Neural cell (in vitro differentiated cells): ENCODE data around the gene AGRN. TPM values are rescaled to one million over a fixed set of nuclear protein-coding genes. Genes with fewer than 3 reads are reported as not detected.
"Not testable (repeated sequence)": the region's sequence is repeated elsewhere in the genome, so short reads cannot be mapped to it uniquely, and the experiment has no call there.

Source experiments
- H2AFZ ChIP-seq: fragments of 200-600, 300-800 bp; sonication (generic), shearing (Covaris generic); 2 replicates; pipeline ENCODE4 v1.6.0; 2014; ENCODE audit warnings: low read depth, mild to moderate bottlenecking, antibody characterized with exemption, low read length, moderate library complexity
- H3F3A ChIP-seq: fragments of 200-600 bp; shearing (Covaris generic); 2 replicates; pipeline ENCODE4 v1.6.1; 2016; ENCODE audit warnings: mild to moderate bottlenecking, moderate library complexity, mixed read lengths, antibody characterized with exemption, low read length; ENCODE audit not compliant: insufficient read depth, poor library complexity, severe bottlenecking
- H3K27ac ChIP-seq: fragments of 200-600, 300-800 bp; sonication (generic), shearing (Covaris generic); 2 replicates; pipeline ENCODE4 v1.5.1; 2014; ENCODE audit warnings: mild to moderate bottlenecking, low read length, moderate library complexity
- H3K27me3 ChIP-seq: fragments of 300-800, 200-600 bp; sonication (generic), shearing (Covaris generic); 2 replicates; pipeline ENCODE4 v1.6.0; 2014; ENCODE audit warnings: mild to moderate bottlenecking, low read depth, low read length, moderate library complexity; ENCODE audit not compliant: insufficient read depth
- H3K36me3 ChIP-seq: fragments of 300-800, 200-600 bp; sonication (generic), shearing (Covaris generic); 2 replicates; pipeline ENCODE4 v1.5.1; 2014; ENCODE audit warnings: mild to moderate bottlenecking, antibody characterized with exemption, low read length, moderate library complexity; ENCODE audit not compliant: insufficient read depth
- H3K4me2 ChIP-seq: fragments of 300-800, 200-600 bp; sonication (generic), shearing (Covaris generic); 2 replicates; pipeline ENCODE4 v1.6.0; 2014; ENCODE audit warnings: mild to moderate bottlenecking, low read length
- H3K4me3 ChIP-seq: fragments of 300-800, 200-600 bp; sonication (generic), shearing (Covaris generic); 2 replicates; pipeline ENCODE4 v1.5.1; 2014; ENCODE audit warnings: mild to moderate bottlenecking, low read length, moderate library complexity
- H3K79me2 ChIP-seq: fragments of 200-600 bp; shearing (Covaris generic); replicated peaks from 2 replicates; pipeline ENCODE4 v1.6.0; 2014; ENCODE audit warnings: mild to moderate bottlenecking, low read length, moderate library complexity; ENCODE audit not compliant: insufficient read depth
- H3K9ac ChIP-seq: fragments of 300-800, 200-600 bp; sonication (generic), shearing (Covaris generic); 2 replicates; pipeline ENCODE4 v1.6.1; 2016; ENCODE audit warnings: mild to moderate bottlenecking, low read length, mixed read lengths
- H3K9me2 ChIP-seq: fragments of 200-600 bp; shearing (Covaris generic); 2 replicates; pipeline ENCODE4 v1.6.1; 2016; ENCODE audit warnings: mild to moderate bottlenecking, low read length, mixed read lengths; ENCODE audit not compliant: insufficient read depth
- H3K9me3 ChIP-seq: fragments of 200-600, 300-800 bp; sonication (generic), shearing (Covaris generic); 2 replicates; pipeline ENCODE4 v1.6.1; 2016; ENCODE audit warnings: mild to moderate bottlenecking, mixed run types, low read length, moderate library complexity, mixed read lengths
- H4K20me1 ChIP-seq: fragments of 200-600 bp; shearing (Covaris generic); 2 replicates; pipeline ENCODE4 v1.6.1; 2016; ENCODE audit warnings: mild to moderate bottlenecking, mixed run types; ENCODE audit not compliant: insufficient read depth
- EP300 ChIP-seq: fragments of 450-650 bp; conservative IDR thresholded peaks from 2 replicates; pipeline ENCODE4 v1.6.1; 2014; ENCODE audit warnings: antibody characterized with exemption, mild to moderate bottlenecking, moderate library complexity; ENCODE audit not compliant: poor library complexity, severe bottlenecking
- EZH2 ChIP-seq: fragments of 200-600, 300-800 bp; shearing (Covaris generic), sonication (generic); IDR thresholded peaks from 2 replicates; pipeline ENCODE4 v1.6.1; 2014; ENCODE audit warnings: antibody characterized with exemption, low read length, borderline replicate concordance, mild to moderate bottlenecking; ENCODE audit not compliant: insufficient read depth, poor library complexity, severe bottlenecking
- MXI1 ChIP-seq: fragments of 450-650 bp; conservative IDR thresholded peaks from 2 replicates; pipeline ENCODE4 v1.6.1; 2014; ENCODE audit warnings: antibody characterized with exemption, mild to moderate bottlenecking; ENCODE audit not compliant: poor library complexity, severe bottlenecking
- POLR2AphosphoS5 ChIP-seq: IDR thresholded peaks from 2 replicates; pipeline ENCODE4 v1.6.1; 2012
- RAD21 ChIP-seq: fragments of 450-650 bp; conservative IDR thresholded peaks from 2 replicates; pipeline ENCODE4 v1.6.1; 2014; ENCODE audit warnings: antibody characterized with exemption, mild to moderate bottlenecking, moderate library complexity
- REST ChIP-seq: IDR thresholded peaks from 2 replicates; pipeline ENCODE4 v1.6.1; 2012; ENCODE audit warnings: borderline replicate concordance
- SMC3 ChIP-seq: fragments of 450-650 bp; conservative IDR thresholded peaks from 2 replicates; pipeline ENCODE4 v1.6.1; 2014; ENCODE audit warnings: antibody characterized with exemption, mild to moderate bottlenecking, moderate library complexity; ENCODE audit not compliant: poor library complexity
- TAF1 ChIP-seq: IDR thresholded peaks from 2 replicates; pipeline ENCODE4 v1.6.1; 2012; ENCODE audit warnings: low read depth
- polyA plus RNA-seq: library from polyadenylated mRNA; depleted of rRNA; stranded (reverse); fragments of >200 nt; gene quantifications from 2 replicates; pipeline ENCODE4 v1.2.3, GENCODE V29; 2014
- TF ChIP-seq, protein P1 (sequence below): fragments of 450-650 bp; IDR thresholded peaks from 2 replicates; pipeline ENCODE4 v1.5.1; 2014; ENCODE audit warnings: antibody characterized with exemption, mild to moderate bottlenecking, moderate library complexity; ENCODE audit not compliant: poor library complexity, severe bottlenecking

AGRN gene
- polyA plus RNA-seq, 1 donor from 2014 or later = 104 TPM

DNA sequence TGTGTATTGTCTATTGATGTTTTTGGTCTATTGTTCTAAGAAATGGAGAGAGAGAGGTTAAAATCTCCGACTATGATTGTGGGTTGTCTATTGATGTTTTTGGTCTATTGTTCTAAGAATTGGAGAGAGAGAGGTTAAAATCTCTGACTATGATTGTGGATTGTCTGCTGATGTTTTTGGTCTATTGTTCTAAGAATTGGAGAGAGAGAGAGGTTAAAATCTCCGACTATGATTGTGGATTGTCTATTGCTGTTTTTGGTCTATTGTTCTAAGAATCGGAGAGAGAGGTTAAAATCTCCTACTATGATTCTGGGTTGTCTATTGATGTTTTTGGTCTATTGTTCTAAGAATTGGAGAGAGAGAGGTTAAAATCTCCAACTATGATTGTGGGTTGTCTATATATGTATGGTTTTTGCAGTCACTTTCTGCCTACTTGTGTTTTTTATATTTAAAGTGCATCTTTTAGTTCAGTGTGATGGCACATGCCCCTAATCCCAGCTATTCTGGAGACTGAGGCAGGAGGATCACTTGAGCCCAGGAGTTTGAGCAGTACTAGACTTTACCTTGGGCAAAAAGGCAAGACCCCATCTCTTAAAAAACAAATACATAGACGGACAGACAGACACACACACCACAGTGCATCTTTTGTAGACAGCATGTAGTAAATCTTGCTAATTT, 79.7 kb downstream of the AGRN start:
- H4K20me1 ChIP-seq = no peaks in the 10 kb centered on the region
- no peaks in the 10 kb centered on the region for H3K9me2 ChIP-seq
- H2AFZ ChIP-seq = no peak overlapping the region
- no peak for TF ChIP-seq EP300
- no peak for TF ChIP-seq EZH2
- TF ChIP-seq POLR2AphosphoS5 = no peak
- no peak for TF ChIP-seq REST
- no peak for TF ChIP-seq TAF1
- no peak for TF ChIP-seq MXI1
- no peak for TF ChIP-seq RAD21
- no peak for TF ChIP-seq SMC3
- H3F3A ChIP-seq = no peaks in the 10 kb centered on the region
- no peaks in the 10 kb centered on the region for H3K36me3 ChIP-seq
- no peak overlapping the region for H3K4me2 ChIP-seq
- H3K9ac ChIP-seq = no peak overlapping the region
- H3K9me3 ChIP-seq = no peaks in the 10 kb centered on the region
- no peaks in the 10 kb centered on the region for H3K27me3 ChIP-seq
- no peak overlapping the region for H3K27ac ChIP-seq
- no peaks in the 10 kb centered on the region for H3K79me2 ChIP-seq
- no peak overlapping the region for H3K4me3 ChIP-seq

DNA sequence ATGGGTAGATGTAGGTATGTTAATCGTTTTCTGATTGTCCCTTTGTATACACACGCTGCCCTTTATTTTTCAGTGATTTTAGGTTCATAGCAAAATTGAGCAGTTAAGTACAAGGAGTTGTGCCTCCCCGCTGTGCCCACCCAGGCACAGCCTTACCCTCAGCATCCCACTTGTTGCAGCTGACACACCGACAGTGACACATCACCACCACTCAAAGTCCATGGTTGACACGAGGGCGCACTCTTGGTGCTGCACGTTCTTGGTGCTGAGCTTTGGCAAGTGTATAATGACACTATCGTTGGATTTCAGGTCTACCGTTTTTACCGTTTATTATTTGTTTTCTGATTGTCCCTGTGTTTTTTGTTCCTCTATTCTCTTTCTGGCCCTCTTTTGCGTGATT, 80.4 kb downstream of the AGRN start:
- Histone ChIP-seq H3K4me2 (no peak overlapping the region), H3K27me3 (no peaks in the 10 kb centered on the region), H3F3A (no peaks in the 10 kb centered on the region), H3K79me2 (no peaks in the 10 kb centered on the region), H3K9me3 (no peaks in the 10 kb centered on the region), H3K36me3 (no peaks in the 10 kb centered on the region), H4K20me1 (no peaks in the 10 kb centered on the region), H2AFZ (no peak overlapping the region), H3K27ac (no peak overlapping the region), H3K9ac (no peak overlapping the region), H3K4me3 (no peak overlapping the region), H3K9me2 (no peaks in the 10 kb centered on the region)
- TF ChIP-seq TAF1 (no peak), POLR2AphosphoS5 (no peak), SMC3 (no peak), RAD21 (no peak)

DNA sequence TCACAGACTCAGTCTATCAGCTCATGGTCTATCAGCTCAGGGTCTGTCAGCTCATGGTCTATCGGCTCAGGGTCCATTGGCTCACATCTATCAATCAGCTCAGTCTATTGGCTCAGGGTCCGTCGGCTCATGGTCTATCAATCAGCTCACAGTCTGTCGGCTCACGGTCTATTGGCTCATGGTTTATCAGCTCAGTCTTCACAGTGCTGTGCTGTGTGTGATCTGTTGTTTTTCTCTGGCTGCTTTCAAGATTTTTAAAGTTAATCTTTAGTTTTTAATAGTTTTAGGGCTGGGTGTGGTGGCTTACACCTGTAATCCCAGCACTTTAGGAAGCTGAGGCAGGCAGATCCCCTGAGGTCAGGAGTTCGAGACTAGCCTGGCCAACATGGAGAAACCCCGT, 81.6 kb downstream of the AGRN start:
- Histone ChIP-seq H3K4me3 (no peak overlapping the region), H4K20me1 (no peaks in the 10 kb centered on the region), H3K9me2 (no peaks in the 10 kb centered on the region), H3K36me3 (no peaks in the 10 kb centered on the region), H3F3A (no peaks in the 10 kb centered on the region), H3K4me2 (no peak overlapping the region), H3K9ac (no peak overlapping the region), H3K79me2 (no peaks in the 10 kb centered on the region), H3K27me3 (no peaks in the 10 kb centered on the region), H3K27ac (no peak overlapping the region), H3K9me3 (no peaks in the 10 kb centered on the region), H2AFZ (no peak overlapping the region)
- no peak for TF ChIP-seq POLR2AphosphoS5
- no peak for TF ChIP-seq RAD21
- TF ChIP-seq, protein P1, sequence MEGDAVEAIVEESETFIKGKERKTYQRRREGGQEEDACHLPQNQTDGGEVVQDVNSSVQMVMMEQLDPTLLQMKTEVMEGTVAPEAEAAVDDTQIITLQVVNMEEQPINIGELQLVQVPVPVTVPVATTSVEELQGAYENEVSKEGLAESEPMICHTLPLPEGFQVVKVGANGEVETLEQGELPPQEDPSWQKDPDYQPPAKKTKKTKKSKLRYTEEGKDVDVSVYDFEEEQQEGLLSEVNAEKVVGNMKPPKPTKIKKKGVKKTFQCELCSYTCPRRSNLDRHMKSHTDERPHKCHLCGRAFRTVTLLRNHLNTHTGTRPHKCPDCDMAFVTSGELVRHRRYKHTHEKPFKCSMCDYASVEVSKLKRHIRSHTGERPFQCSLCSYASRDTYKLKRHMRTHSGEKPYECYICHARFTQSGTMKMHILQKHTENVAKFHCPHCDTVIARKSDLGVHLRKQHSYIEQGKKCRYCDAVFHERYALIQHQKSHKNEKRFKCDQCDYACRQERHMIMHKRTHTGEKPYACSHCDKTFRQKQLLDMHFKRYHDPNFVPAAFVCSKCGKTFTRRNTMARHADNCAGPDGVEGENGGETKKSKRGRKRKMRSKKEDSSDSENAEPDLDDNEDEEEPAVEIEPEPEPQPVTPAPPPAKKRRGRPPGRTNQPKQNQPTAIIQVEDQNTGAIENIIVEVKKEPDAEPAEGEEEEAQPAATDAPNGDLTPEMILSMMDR = no peak
- TF ChIP-seq REST = no peak
- TF ChIP-seq SMC3 = no peak
- TF ChIP-seq MXI1 = no peak
- TF ChIP-seq TAF1 = no peak
- TF ChIP-seq EP300 = no peak

DNA sequence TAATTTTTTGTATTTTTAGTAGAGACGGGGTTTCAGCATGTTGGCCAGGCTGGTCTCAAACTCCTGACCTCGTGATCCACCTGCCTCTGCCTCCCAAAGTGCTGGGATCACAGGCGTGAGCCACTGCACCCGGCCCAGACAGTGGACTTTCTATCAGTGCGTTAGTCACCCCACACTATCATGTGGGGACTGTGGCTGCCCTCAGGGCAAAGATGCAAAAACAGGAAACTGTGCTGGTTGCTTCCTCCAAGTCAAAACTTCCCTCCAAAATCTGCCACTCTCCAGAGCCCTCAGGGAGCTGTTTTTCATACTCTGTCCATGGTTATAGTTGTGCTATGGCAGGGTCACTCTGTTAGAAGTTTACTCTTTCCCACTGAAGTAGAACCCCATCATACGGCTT, 84.2 kb downstream of the AGRN start:
- not testable (repeated sequence) for H3K27me3 ChIP-seq, H4K20me1 ChIP-seq, H3K79me2 ChIP-seq, H3K36me3 ChIP-seq, H2AFZ ChIP-seq, H3K9ac ChIP-seq, H3K4me3 ChIP-seq, H3K9me2 ChIP-seq, H3K27ac ChIP-seq, H3K4me2 ChIP-seq, H3K9me3 ChIP-seq, H3F3A ChIP-seq
